K562 (cell line): Measurements from ENCODE around the gene DTNB. TPM values are rescaled to one million over a fixed set of nuclear protein-coding genes. Genes with fewer than 3 reads are reported as not detected.

ENCODE experiments used
- ATAC-seq: fragments of 200-7000 bp; cut with Tn5 transposase; 3 replicates; pipeline ENCODE4 v1.9.1; 2020; ENCODE audit warnings: moderate library complexity
- BruUV-seq: library from RNA; stranded (reverse); fragments of 400-500 nt; replicated peaks from 2 replicates; lab custom pipeline; 2021; lab: Mats Ljungman, UMichigan
- CTCF ChIA-PET: fragments of 300-600 bp; formaldehyde crosslinking; extraction: SDS; loops from one replicate; lab custom pipeline; 2021; ENCODE audit warnings: low intra/inter-chr PET ratio; lab: Yijun Ruan, JAX
- POLR2A ChIA-PET: fragments of 300-600, 350-650 bp; sonication (Branson Sonifier 250); formaldehyde crosslinking; extraction: SDS; loops from one replicate; lab custom pipeline; 2021; ENCODE audit warnings: antibody characterized with exemption, inconsistent platforms; lab: Yijun Ruan, JAX
- DNase-seq, 4 experiments: peaks; one replicate each; pipeline versions ENCODE4 v3.0.0 to v3.0.0-alpha.2; 2011 to 2018; ENCODE audit warnings: low spot score in 3 of 4, mixed read lengths in 3 of 4; ENCODE audit errors: extremely low read depth in 1 of 4
- FAIRE-seq: peaks from 2 replicates; lab custom pipeline; 2011; peaks lifted over from hg19 to GRCh38; lab: Jason Lieb, UNC
- H2AFZ ChIP-seq: 2 replicates; pipeline ENCODE4 v1.6.0; 2011; ENCODE audit warnings: low read depth, low read length, control low read depth, inconsistent platforms
- H3K27ac ChIP-seq: fragments of 200-600 bp; 3 replicates; pipeline ENCODE4 v1.8.0; 2011; ENCODE audit warnings: low read depth, mild to moderate bottlenecking, control low read depth, inconsistent platforms, low read length, moderate library complexity, mixed read lengths; ENCODE audit errors: extremely low read depth
- H3K27me3 ChIP-seq, 2 experiments: fragments of 300-600 bp in 1 of 2; 2 replicates in 1 of 2; 3 replicates in 1 of 2; pipeline versions ENCODE4 v1.6.0 to v1.8.0; 2011; ENCODE audit warnings: inconsistent platforms in 2 of 2, low read length in 2 of 2, mild to moderate bottlenecking in 1 of 2, mixed read lengths in 1 of 2, moderate library complexity in 1 of 2; ENCODE audit not compliant: control insufficient read depth in 2 of 2, insufficient read depth in 2 of 2
- H3K36me3 ChIP-seq: fragments of 300-600 bp; 3 replicates; pipeline ENCODE4 v1.8.0; 2011; ENCODE audit warnings: mild to moderate bottlenecking, low read length, inconsistent platforms; ENCODE audit not compliant: control insufficient read depth, insufficient read depth
- H3K4me1 ChIP-seq, 2 experiments: fragments of 200-600 bp in 1 of 2; replicated peaks in 1 of 2; 2 replicates in 1 of 2; 3 replicates in 1 of 2; pipeline versions ENCODE4 v1.5.1 to v1.8.0; 2011; ENCODE audit warnings: inconsistent platforms in 2 of 2, low read length in 2 of 2, mild to moderate bottlenecking in 1 of 2, mixed read lengths in 1 of 2, moderate library complexity in 1 of 2; ENCODE audit not compliant: control insufficient read depth in 2 of 2, insufficient read depth in 2 of 2
- H3K4me2 ChIP-seq: 2 replicates; pipeline ENCODE4 v1.6.1; 2011; ENCODE audit warnings: low read length, control low read depth, inconsistent platforms, mixed read lengths; ENCODE audit not compliant: insufficient read depth
- H3K4me3 ChIP-seq: fragments of 200-600 bp; sonication (generic), shearing (Covaris generic); 2 replicates; pipeline ENCODE4 v1.5.1; 2016; ENCODE audit warnings: control low read depth, inconsistent platforms
- H3K79me2 ChIP-seq: fragments of 200-600 bp; 3 replicates; pipeline ENCODE4 v1.8.0; 2011; ENCODE audit warnings: low read length, inconsistent platforms; ENCODE audit not compliant: control insufficient read depth, insufficient read depth
- H3K9ac ChIP-seq, 2 experiments: 2 replicates each; pipeline versions ENCODE4 v1.6.0 to v1.6.1; 2011; ENCODE audit warnings: low read depth in 2 of 2, low read length in 2 of 2, control low read depth in 1 of 2, inconsistent platforms in 1 of 2, mild to moderate bottlenecking in 1 of 2, mixed read lengths in 1 of 2; ENCODE audit not compliant: insufficient read depth in 1 of 2
- H3K9me1 ChIP-seq: one replicate; pipeline ENCODE4 v1.6.0; 2011; ENCODE audit warnings: inconsistent platforms, mild to moderate bottlenecking, low read length, moderate library complexity; ENCODE audit not compliant: control insufficient read depth, insufficient read depth
- H3K9me3 ChIP-seq: replicated peaks from 2 replicates; pipeline ENCODE4 v1.5.1; 2011; ENCODE audit warnings: low read depth, low read length, inconsistent platforms; ENCODE audit not compliant: control insufficient read depth, insufficient read depth
- H4K20me1 ChIP-seq: replicated peaks from 2 replicates; pipeline ENCODE4 v1.6.1; 2011; ENCODE audit warnings: low read length, inconsistent platforms, mixed read lengths; ENCODE audit not compliant: control insufficient read depth, insufficient read depth
- CHCHD3 ChIP-seq: fragments of 250-450 bp; sonication (Bioruptor Pico); IDR thresholded peaks from 2 replicates; pipeline ENCODE4 v2.1.2; 2022; ENCODE audit warnings: mild to moderate bottlenecking
- MAZ ChIP-seq, 2 experiments: fragments of 450-650 bp in 1 of 2; sonication (generic) in 1 of 2; formaldehyde crosslinking; IDR thresholded peaks in 1 of 2; conservative IDR thresholded peaks in 1 of 2; 2 replicates each; pipeline versions ENCODE4 v1.4.0 to v1.5.0; 2020; ENCODE audit warnings: mild to moderate bottlenecking in 1 of 2, missing genetic modification reagents in 1 of 2
- NFE2 ChIP-seq: IDR thresholded peaks from 2 replicates; pipeline ENCODE4 v1.6.1; 2014; ENCODE audit warnings: antibody characterized with exemption, low read depth
- NR1H2 ChIP-seq: sonication (generic); formaldehyde crosslinking; IDR thresholded peaks from 2 replicates; pipeline ENCODE4 v1.4.0; 2020; ENCODE audit warnings: mild to moderate bottlenecking, missing genetic modification reagents
- RAD21 ChIP-seq, 2 experiments: fragments of 250-450 bp in 1 of 2; fragments of 450-650 bp in 1 of 2; sonication (Bioruptor Pico) in 1 of 2; formaldehyde crosslinking in 1 of 2; IDR thresholded peaks in 1 of 2; conservative IDR thresholded peaks in 1 of 2; 2 replicates each; pipeline versions ENCODE4 v1.4.0 to v1.8.0; 2020 to 2022; ENCODE audit warnings: mild to moderate bottlenecking in 2 of 2, moderate library complexity in 1 of 2
- RFX5 ChIP-seq: IDR thresholded peaks from 2 replicates; pipeline ENCODE4 v1.6.1; 2011; ENCODE audit warnings: low read depth, mild to moderate bottlenecking, improper control_type of control experiment, low read length
- TCF3 ChIP-seq: sonication (generic); formaldehyde crosslinking; IDR thresholded peaks from 2 replicates; pipeline ENCODE4 v1.4.0; 2020; ENCODE audit warnings: mild to moderate bottlenecking, missing genetic modification reagents
- TCFL5 ChIP-seq: fragments of 250-450 bp; sonication (Bioruptor Pico); conservative IDR thresholded peaks from 2 replicates; pipeline ENCODE4 v1.6.1; 2021; ENCODE audit warnings: mild to moderate bottlenecking, moderate library complexity, matching md5 sums
- ZNF354B ChIP-seq: fragments of 250-450 bp; sonication (Bioruptor Pico); IDR thresholded peaks from 2 replicates; pipeline ENCODE4 v1.4.0; 2020
- WGBS: fragments of 100-300 bp; shearing (Covaris generic); methylation state at CpG from one replicate; pipeline ENCODE4 v1.1.6; 2016; ENCODE audit warnings: low coverage, mixed read lengths; ENCODE audit not compliant: insufficient coverage; ENCODE audit errors: missing lambda C conversion rate; 5-methylcytosine and 5-hydroxymethylcytosine counted together
- in situ Hi-C: fragments of 300-500 bp; cut with MboI; formaldehyde crosslinking; loops from 4 replicates; pipeline ENCODE4 v1.15.0; 2018; ENCODE audit warnings: inconsistent platforms, mixed read lengths
- intact Hi-C: fragments of 100-400 bp; cut with micrococcal nuclease; formaldehyde crosslinking; loops from 2 replicates; pipeline ENCODE4 v1.14.2; 2022
- polyA plus RNA-seq, 8 experiments: library from polyadenylated mRNA; depleted of rRNA in 4 of 8; stranded (reverse) in 5 of 8; unstranded in 3 of 8; fragments of >200 nt; fragmentation: Nextera tagmentation in 2 of 8; fragmentation: Illumina TruSeq in 1 of 8; extraction: Ambion mirVana in 2 of 8; extraction: Trizol in 1 of 8; gene quantifications; 2 replicates each; pipeline versions ENCODE4 v1.2.1 to v1.2.3, GENCODE V29; 2011 to 2014; ENCODE audit warnings: inconsistent platforms in 1 of 8, missing spikeins in 1 of 8
- total RNA-seq, 7 experiments: library from RNA; depleted of rRNA in 6 of 7; stranded (reverse); fragments of >200 nt in 6 of 7; fragmentation: Illumina TruSeq in 2 of 7; extraction: Trizol in 2 of 7; gene quantifications; 2 replicates each; pipeline versions ENCODE4 v1.2.1 to v1.2.3, GENCODE V29; 2011 to 2021; ENCODE audit warnings: low replicate concordance in 1 of 7
- TF ChIP-seq, protein P1 (sequence below), 2 experiments: IDR thresholded peaks; 2 replicates each; pipeline ENCODE4 v1.6.1; 2012; ENCODE audit warnings: improper control_type of control experiment in 2 of 2, low read depth in 2 of 2, low read length in 2 of 2, borderline replicate concordance in 1 of 2
- TF ChIP-seq, protein P2 (sequence below): fragments of 450-650 bp; IDR thresholded peaks from 2 replicates; pipeline ENCODE4 v1.6.1; 2018; ENCODE audit warnings: mild to moderate bottlenecking, low read depth; ENCODE audit not compliant: partially characterized antibody

The DTNB gene
- total and polyA plus RNA-seq, 9 of the 15 experiments (the other 6 are each of a cell fraction or from before 2014, with no cell fraction given) = 0.18 to 2.0 (median 0.77) TPM; not detected in 2

DNA sequence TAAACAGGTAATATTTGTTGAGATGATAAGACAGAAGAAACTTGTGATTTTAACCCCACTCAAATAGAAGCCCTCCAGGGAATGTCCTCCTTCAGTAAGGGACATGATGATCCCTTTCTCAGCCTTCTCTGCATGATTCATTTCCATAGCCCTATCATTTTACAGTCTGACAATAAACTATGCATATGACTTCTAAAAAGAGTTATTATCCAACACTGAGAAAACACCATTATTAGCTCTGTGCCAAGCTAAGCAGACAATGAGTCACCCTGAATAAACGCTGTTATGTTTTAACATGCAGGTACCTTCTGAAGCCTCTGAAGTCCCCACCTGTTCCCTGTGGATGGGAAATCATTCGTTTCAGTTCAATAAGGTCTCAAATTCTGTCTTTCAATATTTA, 54.7 kb downstream of the DTNB start:
- Histone ChIP-seq H3K9ac (no peak overlapping the region), H3K36me3 (no peaks in the 10 kb centered on the region), H2AFZ (no peak overlapping the region), H3K79me2 (no peaks in the 10 kb centered on the region), H4K20me1 (no peaks in the 10 kb centered on the region), H3K27me3 (peaks cover 17 to 21% of the 10 kb centered on the region in 2 experiments; a peak in 4 of 5 replicates), H3K9me1 (no peaks in the 10 kb centered on the region), H3K27ac (no peak overlapping the region), H3K4me3 (no peak overlapping the region), H3K9me3 (no peaks in the 10 kb centered on the region)
- in situ Hi-C loops = no loop called here
- no peak for ATAC-seq
- no peak for DNase-seq
- no TSS peak for BruUV-seq
- peak; percentile 11 for FAIRE-seq
- CTCF ChIA-PET = no interaction called here
- no peak for TF ChIP-seq RFX5
- TF ChIP-seq, all 486 proteins: peak for 0
- intact Hi-C loops = no loop called here
- H3K4me2 ChIP-seq = no peak overlapping the region
- 0% methylated on average over 2 of the region's 2 CpGs for WGBS
- POLR2A ChIA-PET = interaction anchor here (0.5 kb wide), 1 partner anchor 868 kb away, joined by 3 read pairs; no protein-coding TSS in a partner anchor
- no peaks in the 10 kb centered on the region for H3K4me1 ChIP-seq

DNA sequence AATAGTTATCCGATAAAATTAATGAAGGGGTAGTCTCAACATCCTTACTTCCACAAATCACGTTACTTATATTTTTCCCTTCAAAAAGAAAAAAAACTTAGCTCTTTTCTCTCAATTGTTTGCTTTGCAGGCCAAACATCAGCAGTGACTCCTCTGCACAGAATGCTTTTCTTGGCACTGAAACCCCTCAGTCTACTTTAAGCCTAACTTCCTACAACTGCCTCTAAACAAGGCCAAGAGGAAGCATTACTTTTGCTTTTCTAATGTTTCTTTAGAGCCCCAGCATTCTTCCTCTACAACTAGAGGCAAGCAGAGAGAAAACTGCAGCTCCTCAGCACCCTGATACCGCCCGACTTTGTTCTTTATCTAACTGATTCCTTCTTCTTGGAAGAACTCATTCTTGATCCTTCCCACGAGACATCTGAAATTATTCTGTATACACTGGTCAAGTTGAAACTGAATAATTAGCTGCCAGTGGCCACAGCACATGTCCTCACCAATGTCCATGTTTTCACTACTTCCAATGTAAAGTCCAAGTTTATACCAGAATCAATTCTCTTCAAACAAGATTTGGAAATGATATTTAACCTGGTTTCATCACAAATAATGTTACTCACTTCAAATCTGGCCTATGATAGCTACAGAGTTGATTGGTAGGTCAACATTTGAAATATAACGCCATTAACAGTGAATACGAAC, 55.3 kb downstream of the DTNB start:
- H3K79me2 ChIP-seq = no peaks in the 10 kb centered on the region
- no peaks in the 10 kb centered on the region for H3K4me1 ChIP-seq
- BruUV-seq = no TSS peak
- ATAC-seq (no peak), DNase-seq (no peak), FAIRE-seq (no peak)
- H3K9me3 ChIP-seq = no peaks in the 10 kb centered on the region; the same call in 1 of the 2 replicates
- in situ Hi-C loops (no loop called here), intact Hi-C loops (no loop called here)
- peaks cover 20 to 26% of the 10 kb centered on the region in 2 experiments for H3K27me3 ChIP-seq
- no peak overlapping the region for H2AFZ ChIP-seq
- no peak overlapping the region for H3K9ac ChIP-seq
- no peak overlapping the region for H3K4me3 ChIP-seq
- H3K9me1 ChIP-seq = no peaks in the 10 kb centered on the region
- H4K20me1 ChIP-seq = no peaks in the 10 kb centered on the region
- POLR2A ChIA-PET = interaction anchor here (0.5 kb wide), 1 partner anchor 868 kb away, joined by 3 read pairs; no protein-coding TSS in a partner anchor
- H3K27ac ChIP-seq = no peak overlapping the region
- no peak overlapping the region for H3K4me2 ChIP-seq
- CTCF ChIA-PET = no interaction called here
- whole genome bisulfite sequencing = 2% methylated on average over 7 of the region's 7 CpGs
- H3K36me3 ChIP-seq = no peaks in the 10 kb centered on the region
- TF ChIP-seq TCFL5 (CRISPR knock-in tag) = no peak
- no peak for TF ChIP-seq NFE2
- TF ChIP-seq ZNF354B = no peak
- TF ChIP-seq, protein P1, sequence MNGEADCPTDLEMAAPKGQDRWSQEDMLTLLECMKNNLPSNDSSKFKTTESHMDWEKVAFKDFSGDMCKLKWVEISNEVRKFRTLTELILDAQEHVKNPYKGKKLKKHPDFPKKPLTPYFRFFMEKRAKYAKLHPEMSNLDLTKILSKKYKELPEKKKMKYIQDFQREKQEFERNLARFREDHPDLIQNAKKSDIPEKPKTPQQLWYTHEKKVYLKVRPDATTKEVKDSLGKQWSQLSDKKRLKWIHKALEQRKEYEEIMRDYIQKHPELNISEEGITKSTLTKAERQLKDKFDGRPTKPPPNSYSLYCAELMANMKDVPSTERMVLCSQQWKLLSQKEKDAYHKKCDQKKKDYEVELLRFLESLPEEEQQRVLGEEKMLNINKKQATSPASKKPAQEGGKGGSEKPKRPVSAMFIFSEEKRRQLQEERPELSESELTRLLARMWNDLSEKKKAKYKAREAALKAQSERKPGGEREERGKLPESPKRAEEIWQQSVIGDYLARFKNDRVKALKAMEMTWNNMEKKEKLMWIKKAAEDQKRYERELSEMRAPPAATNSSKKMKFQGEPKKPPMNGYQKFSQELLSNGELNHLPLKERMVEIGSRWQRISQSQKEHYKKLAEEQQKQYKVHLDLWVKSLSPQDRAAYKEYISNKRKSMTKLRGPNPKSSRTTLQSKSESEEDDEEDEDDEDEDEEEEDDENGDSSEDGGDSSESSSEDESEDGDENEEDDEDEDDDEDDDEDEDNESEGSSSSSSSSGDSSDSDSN (IDR thresholded peaks at IDR 0.05; ENCODE audit: borderline replicate concordance in 1 of 2, low read depth in 2 of 2, low read length in 2 of 2) = no peak
- TF ChIP-seq TCF3 (CRISPR knock-in tag) = no peak
- TF ChIP-seq RAD21 (CRISPR knock-in tag; conservative IDR thresholded peaks at IDR 0.05 in 1 of 2, IDR thresholded peaks at IDR 0.05 in 1 of 2) = no peak
- TF ChIP-seq, protein P2, sequence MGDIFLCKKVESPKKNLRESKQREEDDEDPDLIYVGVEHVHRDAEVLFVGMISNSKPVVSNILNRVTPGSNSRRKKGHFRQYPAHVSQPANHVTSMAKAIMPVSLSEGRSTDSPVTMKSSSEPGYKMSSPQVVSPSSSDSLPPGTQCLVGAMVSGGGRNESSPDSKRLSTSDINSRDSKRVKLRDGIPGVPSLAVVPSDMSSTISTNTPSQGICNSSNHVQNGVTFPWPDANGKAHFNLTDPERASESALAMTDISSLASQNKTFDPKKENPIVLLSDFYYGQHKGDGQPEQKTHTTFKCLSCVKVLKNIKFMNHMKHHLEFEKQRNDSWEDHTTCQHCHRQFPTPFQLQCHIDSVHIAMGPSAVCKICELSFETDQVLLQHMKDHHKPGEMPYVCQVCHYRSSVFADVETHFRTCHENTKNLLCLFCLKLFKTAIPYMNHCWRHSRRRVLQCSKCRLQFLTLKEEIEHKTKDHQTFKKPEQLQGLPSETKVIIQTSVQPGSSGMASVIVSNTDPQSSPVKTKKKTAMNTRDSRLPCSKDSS = no peak
- no peak for TF ChIP-seq NR1H2 (CRISPR knock-in tag)
- no peak for TF ChIP-seq MAZ (CRISPR knock-in tag; conservative IDR thresholded peaks at IDR 0.05 in 1 of 2, IDR thresholded peaks at IDR 0.05 in 1 of 2)
- TF ChIP-seq CHCHD3 (CRISPR knock-in tag) = no peak
